ENCODE measurements around the gene KCNA10. TPM values are rescaled to one million over a fixed set of nuclear protein-coding genes. Genes with fewer than 3 reads are reported as not detected.

The KCNA10 gene
- total RNA-seq, 6 donors from 2014 or later = not detected

GRCh38 chr1:110526201-110526780 lies 7.3 kb upstream of the KCNA10 start:
- no peaks in the 10 kb centered on the region for H3K36me3 ChIP-seq
- peaks cover 0 to 9% (median 3%) of the 10 kb centered on the region in 4 donors for H3K4me1 ChIP-seq
- no peak for TF ChIP-seq POLR2AphosphoS5 (IDR thresholded peaks at IDR 0.05)
- no peak for TF ChIP-seq POLR2A (IDR thresholded peaks at IDR 0.05)
- TF ChIP-seq CTCF (IDR thresholded peaks at IDR 0.05) = no peak
- no peak for TF ChIP-seq EP300 (IDR thresholded peaks at IDR 0.05)
- no peaks in the 10 kb centered on the region for H3K9me3 ChIP-seq
- ATAC-seq (ENCODE audit: low FRiP score in 2 of 2) (no peak), DNase-seq (no peak)
- H3K4me3 ChIP-seq = no peak overlapping the region
- no peaks in the 10 kb centered on the region for H3K27me3 ChIP-seq
- H3K27ac ChIP-seq = no peak overlapping the region
- 57 to 65% methylated on average over 7 of the region's 7 CpGs for WGBS, 2 donors

GRCh38 chr1:110525249-110525595 lies 6.2 kb upstream of the KCNA10 start:
- Histone ChIP-seq H3K27ac (no peak overlapping the region), H3K36me3 (no peaks in the 10 kb centered on the region), H3K4me3 (no peak overlapping the region), H3K9me3 (no peaks in the 10 kb centered on the region), H3K4me1 (peaks cover 0 to 9% (median 3%) of the 10 kb centered on the region in 4 donors), H3K27me3 (no peaks in the 10 kb centered on the region)
- WGBS, 2 donors = 65 to 68% methylated on average over 5 to 6 of the region's 6 CpGs
- TF ChIP-seq POLR2AphosphoS5 (IDR thresholded peaks at IDR 0.05) (no peak), EP300 (IDR thresholded peaks at IDR 0.05) (no peak)
- DNase-seq (no peak), ATAC-seq (ENCODE audit: low FRiP score in 2 of 2) (no peak)

DNA sequence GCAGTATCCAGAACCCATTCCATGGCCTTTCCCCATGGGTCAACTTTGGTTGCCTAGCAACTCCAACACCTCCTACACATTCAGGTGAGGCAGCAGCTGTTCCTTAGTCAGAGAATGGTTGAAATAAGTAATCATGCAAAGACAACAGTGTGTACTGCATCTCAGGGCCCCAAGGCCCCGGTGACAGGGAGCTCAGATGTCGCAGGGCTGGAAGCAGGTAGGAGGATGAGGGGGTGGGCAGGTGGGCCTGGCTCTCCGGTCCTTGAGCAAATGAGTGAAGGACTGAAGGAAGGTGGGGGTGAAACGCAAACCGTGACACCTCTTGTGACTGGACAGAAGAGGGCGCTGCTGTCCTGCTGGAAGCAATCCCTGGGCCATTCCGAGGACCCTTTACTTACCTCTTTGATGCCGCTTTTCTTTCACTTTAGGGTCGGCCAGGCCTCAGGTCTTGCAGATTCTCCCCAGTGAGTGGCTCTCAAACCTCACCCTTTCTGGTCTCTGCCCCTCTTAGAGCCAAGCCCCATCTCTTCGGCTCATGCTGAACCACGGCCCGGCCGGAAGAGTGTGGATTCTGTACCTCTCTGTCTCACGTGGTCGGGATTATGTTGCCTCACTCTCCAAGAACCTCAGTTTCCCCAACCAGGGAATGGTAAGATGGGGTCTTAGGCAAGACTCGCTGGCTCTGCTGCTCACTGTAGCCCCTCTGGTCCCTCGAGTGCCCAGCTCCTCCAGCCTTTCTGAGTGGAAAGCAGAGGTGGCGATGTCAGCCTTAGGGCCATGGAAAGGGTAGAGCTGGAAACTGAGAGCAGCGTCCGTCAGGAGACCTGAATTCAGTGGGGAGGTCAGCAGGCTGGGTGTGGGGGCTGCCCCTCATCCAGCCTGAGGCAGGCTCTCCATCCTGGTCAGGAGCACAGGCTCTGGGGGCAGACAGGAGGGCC lies 5.6 kb upstream of the KCNA10 start:
- Histone ChIP-seq H3K36me3 (no peaks in the 10 kb centered on the region), H3K27me3 (no peaks in the 10 kb centered on the region), H3K4me1 (peaks cover 0 to 9% (median 3%) of the 10 kb centered on the region in 4 donors), H3K4me3 (no peak overlapping the region), H3K27ac (no peak overlapping the region), H3K9me3 (no peaks in the 10 kb centered on the region)
- WGBS, 2 donors = 23 to 38% methylated on average over 13 to 20 of the region's 20 CpGs
- DNase-seq (no peak), ATAC-seq (ENCODE audit: low FRiP score in 2 of 2) (peak in 1 of 2 donors; percentile 41)
- TF ChIP-seq EP300 (IDR thresholded peaks at IDR 0.05) (no peak), CTCF (IDR thresholded peaks at IDR 0.05) (peak; percentile 22 to 63 (median 43))

GRCh38 chr1:110523011-110523410 lies 4.0 kb upstream of the KCNA10 start:
- ATAC-seq (ENCODE audit: low FRiP score in 2 of 2) (peak in 1 of 2 donors; percentile 37), DNase-seq (peak in 1 of 2 donors; percentile 35)
- no peaks in the 10 kb centered on the region for H3K9me3 ChIP-seq
- H3K27ac ChIP-seq = no peak overlapping the region
- TF ChIP-seq EP300 (IDR thresholded peaks at IDR 0.05) = peak in 1 of 4 donors; percentile 3
- no peak for TF ChIP-seq CTCF (IDR thresholded peaks at IDR 0.05)
- H3K36me3 ChIP-seq = no peaks in the 10 kb centered on the region
- H3K4me3 ChIP-seq = no peak overlapping the region
- no peaks in the 10 kb centered on the region for H3K27me3 ChIP-seq
- peaks cover 0 to 9% (median 3%) of the 10 kb centered on the region in 4 donors for H3K4me1 ChIP-seq
- 48 to 66% methylated on average over 4 of the region's 4 CpGs for WGBS, 2 donors

DNA sequence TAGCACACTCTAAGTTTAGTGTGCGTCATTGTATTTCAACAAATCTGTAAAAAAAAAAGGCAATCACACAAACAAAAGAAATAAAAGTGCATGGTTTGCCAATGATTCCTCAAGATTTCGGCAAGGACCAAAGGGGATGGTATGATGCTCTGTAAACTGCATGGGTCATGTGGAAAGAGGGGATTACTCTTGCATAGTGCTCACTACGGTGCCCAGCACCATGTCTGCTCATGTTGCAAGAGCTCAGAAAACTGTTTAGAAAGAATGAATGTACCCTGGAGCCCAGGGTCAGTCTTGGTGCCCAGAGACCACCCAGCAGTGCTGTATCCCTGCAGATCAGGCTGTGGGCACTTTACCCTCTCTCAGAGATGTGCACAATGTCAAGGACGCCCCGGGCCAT lies 3.6 kb upstream of the KCNA10 start:
- H3K27ac ChIP-seq = no peak overlapping the region
- DNase-seq (no peak), ATAC-seq (ENCODE audit: low FRiP score in 2 of 2) (no peak)
- no peak overlapping the region for H3K4me3 ChIP-seq
- H3K4me1 ChIP-seq = peaks cover 0 to 9% (median 3%) of the 10 kb centered on the region in 4 donors
- WGBS, 2 donors = 60 to 62% methylated on average over 3 to 5 of the region's 5 CpGs
- no peak for TF ChIP-seq POLR2A (IDR thresholded peaks at IDR 0.05)
- TF ChIP-seq EP300 (IDR thresholded peaks at IDR 0.05) = no peak
- no peak for TF ChIP-seq CTCF (IDR thresholded peaks at IDR 0.05)
- no peak for TF ChIP-seq POLR2AphosphoS5 (IDR thresholded peaks at IDR 0.05)
- H3K9me3 ChIP-seq = no peaks in the 10 kb centered on the region
- no peaks in the 10 kb centered on the region for H3K27me3 ChIP-seq
- H3K36me3 ChIP-seq = no peaks in the 10 kb centered on the region
